ENCODE results near the gene COL6A6. TPM values are rescaled to one million over a fixed set of nuclear protein-coding genes. Genes with fewer than 3 reads are reported as not detected.
A peak's percentile ranks its signal among the peaks of the same experiment; 100 is the strongest.

COL6A6 gene, protein sequence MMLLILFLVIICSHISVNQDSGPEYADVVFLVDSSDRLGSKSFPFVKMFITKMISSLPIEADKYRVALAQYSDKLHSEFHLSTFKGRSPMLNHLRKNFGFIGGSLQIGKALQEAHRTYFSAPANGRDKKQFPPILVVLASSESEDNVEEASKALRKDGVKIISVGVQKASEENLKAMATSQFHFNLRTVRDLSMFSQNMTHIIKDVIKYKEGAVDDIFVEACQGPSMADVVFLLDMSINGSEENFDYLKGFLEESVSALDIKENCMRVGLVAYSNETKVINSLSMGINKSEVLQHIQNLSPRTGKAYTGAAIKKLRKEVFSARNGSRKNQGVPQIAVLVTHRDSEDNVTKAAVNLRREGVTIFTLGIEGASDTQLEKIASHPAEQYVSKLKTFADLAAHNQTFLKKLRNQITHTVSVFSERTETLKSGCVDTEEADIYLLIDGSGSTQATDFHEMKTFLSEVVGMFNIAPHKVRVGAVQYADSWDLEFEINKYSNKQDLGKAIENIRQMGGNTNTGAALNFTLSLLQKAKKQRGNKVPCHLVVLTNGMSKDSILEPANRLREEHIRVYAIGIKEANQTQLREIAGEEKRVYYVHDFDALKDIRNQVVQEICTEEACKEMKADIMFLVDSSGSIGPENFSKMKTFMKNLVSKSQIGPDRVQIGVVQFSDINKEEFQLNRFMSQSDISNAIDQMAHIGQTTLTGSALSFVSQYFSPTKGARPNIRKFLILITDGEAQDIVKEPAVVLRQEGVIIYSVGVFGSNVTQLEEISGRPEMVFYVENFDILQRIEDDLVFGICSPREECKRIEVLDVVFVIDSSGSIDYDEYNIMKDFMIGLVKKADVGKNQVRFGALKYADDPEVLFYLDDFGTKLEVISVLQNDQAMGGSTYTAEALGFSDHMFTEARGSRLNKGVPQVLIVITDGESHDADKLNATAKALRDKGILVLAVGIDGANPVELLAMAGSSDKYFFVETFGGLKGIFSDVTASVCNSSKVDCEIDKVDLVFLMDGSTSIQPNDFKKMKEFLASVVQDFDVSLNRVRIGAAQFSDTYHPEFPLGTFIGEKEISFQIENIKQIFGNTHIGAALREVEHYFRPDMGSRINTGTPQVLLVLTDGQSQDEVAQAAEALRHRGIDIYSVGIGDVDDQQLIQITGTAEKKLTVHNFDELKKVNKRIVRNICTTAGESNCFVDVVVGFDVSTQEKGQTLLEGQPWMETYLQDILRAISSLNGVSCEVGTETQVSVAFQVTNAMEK (N-terminal part only)
- not detected in 2 replicates for total RNA-seq (2014; rRNA removed; shearing (Covaris generic))
- polyA plus RNA-seq (2016; fragmentation: Nextera tagmentation; extraction: Ambion mirVana) = 0.08 TPM in 1 of 2 replicates, not detected in the other

DNA sequence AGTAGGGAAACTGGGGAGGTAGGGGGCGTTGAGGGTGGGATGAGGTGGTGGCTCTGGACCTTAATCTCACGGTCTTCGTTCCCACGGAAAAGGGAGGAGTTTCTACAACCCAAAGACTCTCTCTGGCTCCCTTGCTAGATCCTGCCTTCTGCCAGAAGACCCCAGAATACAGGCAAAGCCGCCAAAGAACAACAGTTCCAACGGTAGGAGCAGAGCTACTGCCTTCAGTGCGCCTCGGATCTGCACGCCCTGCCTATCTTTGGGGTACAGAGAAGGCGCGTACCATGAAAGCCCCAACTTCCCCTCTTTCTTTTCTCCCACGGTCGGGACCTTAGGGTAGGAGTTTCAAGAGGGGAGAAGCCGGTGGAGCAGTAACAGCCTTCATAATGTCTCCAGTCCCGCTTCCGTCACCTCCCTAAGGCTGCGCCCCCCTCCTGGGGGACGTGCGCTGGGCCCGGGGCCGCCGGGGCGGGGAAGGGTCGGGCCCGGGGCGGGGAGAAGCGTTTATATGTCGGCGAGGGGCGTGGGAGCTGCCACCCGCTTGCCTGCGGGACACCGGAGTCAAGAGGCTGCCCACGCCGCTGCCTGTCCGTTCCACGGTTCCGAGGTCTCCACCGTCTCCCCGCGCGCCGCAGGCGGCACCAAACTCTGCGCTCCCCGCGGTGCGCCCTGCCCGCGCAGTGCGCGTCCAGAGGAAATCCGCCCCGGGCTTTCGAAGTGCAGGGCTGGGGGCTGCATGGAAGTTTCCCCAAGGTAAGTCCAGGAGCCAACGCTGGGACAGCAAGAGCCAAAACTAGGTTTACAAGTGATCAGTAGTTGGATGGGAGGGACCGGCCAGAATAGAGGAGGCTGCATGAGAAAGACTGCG, at the start of gene COL6A6:
COL6A6 (plus strand) TSS at position 533 of the 868 bp plus-strand sequence. CDS start 43,188 bp downstream, outside the sequence.
- H2AFZ ChIP-seq = peak within 1 kb of the TSS; percentile 54
- H3K27me3 ChIP-seq (replicated peaks; ENCODE audit: insufficient read depth) = peaks cover 8% of the 10 kb centered on the region; the same call in 1 of the 2 replicates
- no peaks in the 10 kb centered on the region for H3F3A ChIP-seq (ENCODE audit: insufficient read depth)
- H3K9me3 ChIP-seq (ENCODE audit: low read depth) = no peaks in the 10 kb centered on the region
- H3K9ac ChIP-seq = no peak within 1 kb of the TSS
- peak within 1 kb of the TSS; percentile 68 for H3K4me2 ChIP-seq (ENCODE audit: unreplicated experiment)
- H4K20me1 ChIP-seq (ENCODE audit: insufficient read depth) = no peaks in the 10 kb centered on the region
- WGBS, 2 experiments (ENCODE audit: low coverage in 1 of 2, low lambda C conversion rate in 2 of 2, missing lambda C conversion rate in 2 of 2) = 4 to 5% methylated on average over 33 to 57 of the region's 58 CpGs
- no peaks in the 10 kb centered on the region for H3K4me1 ChIP-seq (ENCODE audit: insufficient read depth)
- no peaks in the 10 kb centered on the region for H3K79me2 ChIP-seq (ENCODE audit: insufficient read depth)
- peak within 1 kb of the TSS; percentile 54 for H3K4me3 ChIP-seq
- peak; percentile 39 for DNase-seq
- TF ChIP-seq EZH2phosphoT487 (IDR thresholded peaks at IDR 0.05; ENCODE audit: insufficient read depth, low read depth) (no peak), EZH2 (IDR thresholded peaks at IDR 0.05; ENCODE audit: insufficient read depth, poor library complexity, severe bottlenecking) (no peak)
- H3K36me3 ChIP-seq (ENCODE audit: low read depth) = no peaks in the 10 kb centered on the region
- no peaks in the 10 kb centered on the region for H3K9me2 ChIP-seq (ENCODE audit: insufficient read depth)
- in situ Hi-C loops (cut with MboI) = no loop called here
- H3K27ac ChIP-seq = no peak within 1 kb of the TSS

- Histone ChIP-seq H4K20me1 (ENCODE audit: insufficient read depth) (no peaks in the 10 kb centered on the region), H3K36me3 (ENCODE audit: low read depth) (no peaks in the 10 kb centered on the region), H3K27ac (no peak overlapping the region), H3F3A (ENCODE audit: insufficient read depth) (no peaks in the 10 kb centered on the region), H3K79me2 (ENCODE audit: insufficient read depth) (no peaks in the 10 kb centered on the region), H3K9ac (no peak overlapping the region), H3K9me3 (ENCODE audit: low read depth) (no peaks in the 10 kb centered on the region), H3K9me2 (ENCODE audit: insufficient read depth) (no peaks in the 10 kb centered on the region), H3K4me1 (ENCODE audit: insufficient read depth) (no peaks in the 10 kb centered on the region), H2AFZ (no peak overlapping the region), H3K4me2 (ENCODE audit: unreplicated experiment) (no peak overlapping the region), H3K27me3 (replicated peaks; ENCODE audit: insufficient read depth) (no peaks in the 10 kb centered on the region), H3K4me3 (no peak overlapping the region)
- TF ChIP-seq EZH2 (IDR thresholded peaks at IDR 0.05; ENCODE audit: insufficient read depth, poor library complexity, severe bottlenecking) (no peak), EZH2phosphoT487 (IDR thresholded peaks at IDR 0.05; ENCODE audit: insufficient read depth, low read depth) (no peak)
- in situ Hi-C loops (cut with MboI) = no loop called here
- DNase-seq = no peak
- WGBS, 2 experiments (ENCODE audit: low coverage in 1 of 2, low lambda C conversion rate in 2 of 2, missing lambda C conversion rate in 2 of 2) = 56 to 61% methylated on average over 1 of the region's 1 CpG
Measured at GRCh38 chr3:130468311-130468710, 48.7 kb upstream of the COL6A6 start.

- H3K27me3 ChIP-seq (replicated peaks; ENCODE audit: insufficient read depth) = peaks cover 1% of the 10 kb centered on the region; the same call in 1 of the 2 replicates
- TF ChIP-seq EZH2 (IDR thresholded peaks at IDR 0.05; ENCODE audit: insufficient read depth, poor library complexity, severe bottlenecking) (no peak), EZH2phosphoT487 (IDR thresholded peaks at IDR 0.05; ENCODE audit: insufficient read depth, low read depth) (no peak)
- no peaks in the 10 kb centered on the region for H4K20me1 ChIP-seq (ENCODE audit: insufficient read depth)
- H2AFZ ChIP-seq = no peak overlapping the region
- no peaks in the 10 kb centered on the region for H3K36me3 ChIP-seq (ENCODE audit: low read depth)
- H3K79me2 ChIP-seq (ENCODE audit: insufficient read depth) = no peaks in the 10 kb centered on the region
- in situ Hi-C loops (cut with MboI) = no loop called here
- no peaks in the 10 kb centered on the region for H3K9me2 ChIP-seq (ENCODE audit: insufficient read depth)
- DNase-seq = peak; percentile 23
- H3K27ac ChIP-seq = no peak overlapping the region
- no peak overlapping the region for H3K9ac ChIP-seq
- WGBS, 2 experiments (ENCODE audit: low coverage in 1 of 2, low lambda C conversion rate in 2 of 2, missing lambda C conversion rate in 2 of 2) = 0 to 5% methylated on average over 3 of the region's 3 CpGs
- no peaks in the 10 kb centered on the region for H3K9me3 ChIP-seq (ENCODE audit: low read depth)
- H3K4me1 ChIP-seq (ENCODE audit: insufficient read depth) = no peaks in the 10 kb centered on the region
- no peaks in the 10 kb centered on the region for H3F3A ChIP-seq (ENCODE audit: insufficient read depth)
- no peak overlapping the region for H3K4me3 ChIP-seq
- no peak overlapping the region for H3K4me2 ChIP-seq (ENCODE audit: unreplicated experiment)
Measured at GRCh38 chr3:130470126-130470525, 46.9 kb upstream of the COL6A6 start.

Measured in GM23248 (cell line).